OCI-LY3 (cell line): ENCODE results near the gene CNTNAP2.

ENCODE experiments used
- CTCF ChIP-seq: fragments of 200-600, 300-600 bp; sonication (generic); IDR thresholded peaks from 2 replicates; pipeline ENCODE4 v1.5.1; 2014; ENCODE audit warnings: antibody characterized with exemption, low read length, low read depth
- EZH2phosphoT487 ChIP-seq: fragments of 200-600 bp; shearing (Covaris generic); IDR thresholded peaks from 2 replicates; pipeline ENCODE4 v1.6.1; 2018; ENCODE audit warnings: antibody characterized with exemption, mixed run types, low read depth

GRCh38 chr7:146503844-146504243, 387.2 kb downstream of the CNTNAP2 start:
- TF ChIP-seq CTCF = no peak
- no peak for TF ChIP-seq EZH2phosphoT487
